HUDEP-2 (cell line): ENCODE data around the gene RAG2.

Source experiments
- DNase-seq, 76 experiments: peaks; one replicate each; lab custom pipeline; 2025; ENCODE audit not compliant: unreplicated experiment in 76 of 76; lab: John Stamatoyannopoulos, UW

Gene RAG2

GRCh38 chr11:36598051-36598450 is at the start of gene RAG2:
TSS of gene RAG2 (minus strand) at chr11:36598236. CDS start at chr11:36594168, 4,068 bp downstream.
- DNase-seq = peak in 7 of 76 experiments; percentile 1 to 19 (median 9)

- no peak for DNase-seq
Measured at GRCh38 chr11:36638556-36638955, 40.5 kb upstream of the RAG2 start.

- DNase-seq = no peak
Measured at GRCh38 chr11:36635066-36635862, 37.2 kb upstream of the RAG2 start.

- no peak for DNase-seq
Measured at GRCh38 chr11:36631774-36632173, 33.7 kb upstream of the RAG2 start.

- no peak for DNase-seq
Measured at GRCh38 chr11:36628765-36629244, 30.8 kb upstream of the RAG2 start.

- DNase-seq = no peak
Measured at GRCh38 chr11:36628141-36628540, 30.1 kb upstream of the RAG2 start.

GRCh38 chr11:36627471-36627870 is 29.4 kb upstream of the RAG2 start:
- no peak for DNase-seq

GRCh38 chr11:36627006-36627405 is 29.0 kb upstream of the RAG2 start:
- DNase-seq = no peak

GRCh38 chr11:36623494-36623893 is 25.5 kb upstream of the RAG2 start:
- no peak for DNase-seq

- DNase-seq = peak in 29 of 76 experiments; percentile 1 to 65 (median 29)
Measured at GRCh38 chr11:36622431-36623136, 24.5 kb upstream of the RAG2 start.

- no peak for DNase-seq
Measured at GRCh38 chr11:36620246-36620645, 22.2 kb upstream of the RAG2 start.

- DNase-seq = peak in 19 of 76 experiments; percentile 1 to 41 (median 17)
Measured at GRCh38 chr11:36619502-36619901, 21.5 kb upstream of the RAG2 start.

GRCh38 chr11:36618363-36619047 is 20.5 kb upstream of the RAG2 start:
- no peak for DNase-seq

GRCh38 chr11:36617543-36618362 is 19.7 kb upstream of the RAG2 start:
- DNase-seq = peak in 63 of 76 experiments; percentile 3 to 78 (median 35)

- DNase-seq = no peak
Measured at GRCh38 chr11:36615826-36616225, 17.8 kb upstream of the RAG2 start.

GRCh38 chr11:36609383-36609782 is 11.3 kb upstream of the RAG2 start:
- DNase-seq = peak in 22 of 76 experiments; percentile 3 to 55 (median 34)

- DNase-seq = peak in 3 of 76 experiments; percentile 1 to 12 (median 1)
Measured at GRCh38 chr11:36608491-36609199, 10.6 kb upstream of the RAG2 start.

- no peak for DNase-seq
Measured at GRCh38 chr11:36605221-36606216, 7.5 kb upstream of the RAG2 start.
